ENCODE data around the gene AFF1.
A peak's percentile ranks its signal among the peaks of the same experiment; 100 is the strongest.
"Not testable (repeated sequence)": the region's sequence is repeated elsewhere in the genome, so short reads cannot be mapped to it uniquely, and the experiment has no call there.

Gene AFF1

DNA sequence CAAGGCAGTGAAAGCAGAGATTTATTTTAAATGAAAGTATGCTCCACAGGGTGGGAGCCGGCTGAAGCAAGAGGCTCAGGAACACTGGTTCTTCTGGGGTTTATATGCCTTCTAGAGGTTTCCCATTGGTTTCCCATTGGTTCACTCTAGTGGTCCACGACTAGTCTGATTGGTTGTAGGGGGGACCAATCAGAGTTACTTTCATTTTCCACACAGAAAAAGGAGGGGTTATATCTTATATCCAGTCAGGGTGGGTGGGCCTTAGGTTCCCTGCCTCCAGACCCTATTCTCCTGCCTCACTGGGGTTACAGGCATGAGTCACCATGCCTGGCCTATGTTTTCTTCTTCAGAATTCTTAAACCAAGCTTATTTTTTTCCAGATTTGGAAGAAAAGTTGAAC is 184.0 kb downstream of the AFF1 start:
- DNase-seq = no peak

DNA sequence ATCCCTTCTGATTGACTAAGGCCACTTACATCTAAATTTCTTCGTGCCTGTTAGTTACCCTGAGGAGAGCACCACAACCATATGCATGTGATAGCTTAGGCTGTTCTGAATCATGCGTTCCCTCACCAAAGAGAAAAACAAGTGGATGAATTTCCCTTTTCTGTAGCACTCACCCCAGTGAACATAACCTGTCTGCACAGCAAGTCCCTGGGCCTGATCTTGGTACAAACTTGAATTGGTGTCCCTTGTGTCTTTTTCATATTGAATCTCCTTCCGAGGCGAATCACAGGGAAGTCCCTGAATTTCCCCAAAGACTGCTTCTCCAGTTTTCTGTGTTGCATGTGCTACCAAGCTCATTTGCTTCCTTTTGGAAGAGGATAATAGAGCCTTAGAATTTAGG is 185.2 kb downstream of the AFF1 start:
- no peak for DNase-seq

DNA sequence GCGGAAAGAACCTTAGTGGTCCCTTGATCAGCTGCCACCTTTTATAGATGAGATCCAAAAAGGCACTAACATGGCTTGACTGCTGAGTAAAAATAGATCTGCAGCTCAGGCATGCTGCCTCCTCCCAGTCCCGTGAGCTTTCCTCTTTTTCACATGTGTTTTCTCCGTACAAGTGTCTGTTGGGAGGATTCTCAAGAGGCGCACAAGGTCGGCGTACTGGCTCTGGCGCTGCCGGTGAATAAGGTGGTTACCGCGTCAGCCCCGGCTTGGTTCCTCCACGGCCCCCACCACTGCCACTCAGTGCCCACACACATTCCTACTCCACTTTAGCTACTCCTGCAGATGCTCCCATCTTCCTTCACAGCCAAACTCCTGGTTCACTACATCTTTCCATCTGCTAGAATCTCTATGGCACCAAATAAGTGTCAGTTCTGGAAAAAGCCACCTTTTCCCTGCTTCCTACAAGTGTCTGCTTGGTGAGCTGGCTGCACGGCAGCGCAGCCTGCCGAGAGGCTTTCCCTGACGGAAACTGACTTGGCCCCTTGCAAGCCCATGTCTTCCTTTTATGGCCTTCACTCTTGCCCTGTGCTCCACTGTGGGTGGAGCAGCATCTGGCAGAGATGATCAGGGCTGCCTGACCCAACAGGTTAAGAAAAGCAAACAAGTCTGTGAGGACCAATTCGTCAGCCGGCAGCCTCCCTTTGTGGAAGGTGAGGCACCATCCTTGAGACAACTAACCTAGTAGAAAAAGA is 185.8 kb downstream of the AFF1 start:
- DNase-seq = no peak

DNA sequence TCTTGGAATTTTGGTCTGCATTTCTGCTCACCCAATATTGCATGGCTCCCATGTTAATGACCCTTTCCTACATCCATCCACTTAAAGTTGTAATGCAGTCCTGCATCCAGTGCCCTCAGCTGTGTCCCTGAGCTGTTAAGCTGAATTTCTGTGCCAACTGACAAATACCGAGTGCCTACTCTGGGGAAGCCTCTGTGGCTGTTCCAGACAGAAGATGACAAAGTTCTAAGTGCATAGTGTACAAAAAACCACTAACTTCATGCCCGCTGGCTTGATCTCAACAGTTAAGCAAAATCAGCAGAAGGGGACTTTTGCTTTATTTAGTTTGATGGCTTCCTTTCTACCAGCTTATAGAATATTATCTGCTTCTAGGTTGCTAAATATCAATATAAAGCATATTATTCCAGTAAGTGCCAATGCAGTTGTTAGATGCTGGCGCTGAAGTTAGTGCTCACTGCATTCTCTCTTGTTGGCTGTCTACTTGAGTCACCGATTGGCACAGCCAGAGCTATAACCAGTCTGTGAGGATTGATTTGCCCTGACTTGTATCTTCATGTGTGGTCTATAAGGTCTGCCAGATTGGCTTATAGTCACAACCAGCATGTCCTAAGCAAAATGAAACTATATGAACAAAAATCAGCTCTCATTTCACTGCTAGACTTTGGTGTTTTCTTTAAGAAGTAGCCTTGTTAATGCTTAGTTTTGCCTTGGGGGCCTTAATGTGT is 186.7 kb downstream of the AFF1 start:
- no peak for DNase-seq

DNA sequence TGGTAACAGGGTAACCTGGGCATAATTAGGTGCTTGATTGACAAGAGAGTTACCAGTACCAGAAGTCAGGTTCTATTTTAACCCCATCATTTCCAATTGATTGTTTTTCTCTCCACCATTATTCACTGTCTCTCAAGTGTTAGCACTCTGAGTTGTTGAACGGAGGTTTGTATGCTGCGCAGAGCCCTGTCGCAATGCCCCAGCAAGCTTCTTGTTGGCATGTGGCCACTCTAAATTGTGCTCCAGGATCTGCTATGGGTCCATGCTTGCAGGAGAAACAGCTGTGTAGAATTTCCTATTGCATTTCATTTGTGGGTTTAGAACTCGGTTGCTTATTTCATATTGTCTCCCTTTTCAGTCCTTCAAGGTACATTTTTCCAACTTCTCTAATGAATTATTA is 187.4 kb downstream of the AFF1 start:
- DNase-seq = no peak

DNA sequence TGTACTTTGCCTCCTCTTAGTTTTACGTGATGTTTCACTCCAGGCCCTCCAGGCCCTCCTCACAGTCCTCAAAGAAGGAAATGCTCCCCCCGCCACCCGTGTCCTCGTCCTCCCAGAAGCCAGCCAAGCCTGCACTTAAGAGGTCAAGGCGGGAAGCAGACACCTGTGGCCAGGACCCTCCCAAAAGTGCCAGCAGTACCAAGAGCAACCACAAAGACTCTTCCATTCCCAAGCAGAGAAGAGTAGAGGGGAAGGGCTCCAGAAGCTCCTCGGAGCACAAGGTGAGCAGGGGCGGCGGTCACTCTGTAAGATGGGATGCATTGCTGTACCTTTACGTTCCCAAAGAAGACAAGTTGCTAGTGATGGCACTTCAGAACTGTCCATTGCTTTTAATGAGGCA is 191.2 kb downstream of the AFF1 start:
- no peak for DNase-seq

DNA sequence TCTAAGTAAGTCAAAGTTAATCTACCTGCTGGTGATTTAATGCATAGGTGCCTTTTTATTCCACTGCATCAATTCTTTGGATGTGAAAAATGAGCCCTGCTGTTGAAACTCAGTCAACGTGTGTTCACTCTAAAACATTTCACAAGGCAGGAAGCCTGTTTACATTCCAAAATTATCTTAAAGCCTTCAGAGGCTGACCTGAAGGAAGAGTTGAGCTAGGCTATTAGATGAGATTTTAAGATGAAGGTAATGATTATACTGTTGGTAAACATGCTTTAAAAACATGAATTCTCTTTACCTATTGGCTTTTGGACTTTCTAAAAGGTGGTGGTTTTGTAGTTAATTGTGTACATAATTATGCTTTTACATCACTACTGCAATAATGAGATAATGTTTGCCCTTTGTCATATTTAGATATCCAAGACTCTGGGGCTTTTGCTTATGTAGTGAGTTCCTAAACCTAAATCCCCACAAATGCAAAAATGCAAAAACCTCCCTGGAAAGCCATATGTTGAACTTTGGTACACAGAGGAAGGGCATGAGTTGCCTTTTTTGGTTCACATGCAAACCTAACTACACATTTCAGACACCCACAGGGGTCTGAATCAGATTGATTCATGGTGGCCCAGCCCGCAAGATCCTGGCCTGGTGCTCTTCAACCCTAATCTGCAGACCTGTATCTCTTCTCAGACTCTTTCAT is 193.3 kb downstream of the AFF1 start:
- DNase-seq = no peak

DNA sequence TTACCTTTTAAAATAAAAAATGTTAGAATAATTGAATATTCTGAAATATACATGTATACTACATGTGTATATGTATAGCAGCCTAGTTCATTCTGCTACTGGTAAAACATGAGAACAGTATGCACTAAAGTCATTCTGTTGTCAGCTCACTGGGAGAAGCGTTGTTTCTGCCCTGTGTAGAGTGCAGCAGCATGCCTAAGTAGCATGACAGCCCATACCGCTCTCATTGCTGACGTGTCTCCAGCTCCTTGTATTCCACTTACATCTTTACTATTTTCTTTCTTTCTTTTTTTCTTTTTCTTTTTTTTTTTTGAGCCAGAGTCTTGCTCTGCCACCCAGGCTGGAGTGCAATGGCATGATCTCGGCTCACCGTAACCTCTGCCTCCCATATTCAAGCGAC is 194.9 kb downstream of the AFF1 start:
- DNase-seq = no peak

DNA sequence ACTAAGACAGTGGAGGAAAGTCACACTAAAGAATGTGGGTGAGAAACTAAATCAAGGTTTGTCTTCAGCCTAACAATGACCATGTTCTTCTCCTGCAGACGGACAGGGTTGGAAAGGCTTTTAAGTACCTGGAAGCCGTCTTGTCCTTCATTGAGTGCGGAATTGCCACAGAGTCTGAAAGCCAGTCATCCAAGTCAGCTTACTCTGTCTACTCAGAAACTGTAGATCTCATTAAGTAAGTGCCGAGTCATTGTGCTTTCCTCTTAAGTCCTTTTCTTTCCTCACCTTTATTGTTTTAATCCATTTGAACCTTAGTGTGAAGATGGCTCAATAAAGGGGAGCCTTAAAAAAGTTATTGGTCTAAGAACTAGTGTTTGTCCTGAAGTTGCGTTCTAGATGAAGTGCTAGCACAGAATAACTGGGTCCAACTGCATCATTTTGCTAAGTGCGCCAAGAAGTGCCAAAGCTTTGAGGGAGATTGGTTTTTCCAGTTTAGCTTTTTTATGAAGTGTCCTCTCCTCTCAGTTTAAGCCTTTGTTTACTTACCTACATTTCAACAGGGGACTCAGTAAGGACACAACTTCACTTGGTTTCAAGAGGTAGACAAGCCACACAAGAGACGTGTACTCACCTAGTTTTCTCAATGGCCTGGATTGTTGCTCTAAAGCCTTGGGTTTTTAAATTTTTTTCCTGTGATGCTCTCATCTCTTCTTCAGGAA is 196.3 kb downstream of the AFF1 start:
- DNase-seq = peak; percentile 79

DNA sequence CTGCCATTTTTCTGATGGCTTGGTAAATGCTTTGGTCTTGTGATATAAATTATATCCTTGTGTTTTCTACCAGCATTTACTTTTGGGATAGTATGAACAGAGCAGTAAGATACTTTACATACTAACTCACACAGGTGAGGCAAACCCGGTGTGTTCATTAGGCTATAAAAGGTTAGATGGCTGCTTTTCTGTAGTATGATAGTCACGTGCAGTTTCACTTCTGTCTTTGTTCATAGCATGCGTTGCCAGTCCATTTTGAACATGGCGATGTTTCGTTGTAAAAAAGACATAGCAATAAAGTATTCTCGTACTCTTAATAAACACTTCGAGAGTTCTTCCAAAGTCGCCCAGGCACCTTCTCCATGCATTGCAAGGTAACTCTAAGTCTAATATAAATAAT is 197.2 kb downstream of the AFF1 start:
- no peak for DNase-seq

DNA sequence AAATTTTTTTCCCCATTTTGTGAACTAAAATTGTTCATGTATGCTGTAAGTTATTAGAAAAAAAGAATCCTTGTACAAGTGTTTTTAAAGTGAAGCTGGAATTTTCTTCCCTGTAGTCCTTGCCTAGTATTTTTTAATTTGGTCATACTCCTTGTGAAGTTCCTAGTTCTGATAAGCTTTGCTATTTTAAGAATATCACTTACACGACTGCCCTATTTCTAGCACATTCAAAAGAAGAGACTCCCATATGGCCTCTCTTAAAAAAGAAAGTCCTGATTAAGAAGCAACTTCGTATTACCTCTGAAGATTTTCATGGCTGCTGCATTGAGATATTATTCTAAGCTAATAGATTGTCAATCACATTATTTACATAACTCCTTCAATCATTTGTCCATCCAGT is 198.4 kb downstream of the AFF1 start:
- DNase-seq = no peak

DNA sequence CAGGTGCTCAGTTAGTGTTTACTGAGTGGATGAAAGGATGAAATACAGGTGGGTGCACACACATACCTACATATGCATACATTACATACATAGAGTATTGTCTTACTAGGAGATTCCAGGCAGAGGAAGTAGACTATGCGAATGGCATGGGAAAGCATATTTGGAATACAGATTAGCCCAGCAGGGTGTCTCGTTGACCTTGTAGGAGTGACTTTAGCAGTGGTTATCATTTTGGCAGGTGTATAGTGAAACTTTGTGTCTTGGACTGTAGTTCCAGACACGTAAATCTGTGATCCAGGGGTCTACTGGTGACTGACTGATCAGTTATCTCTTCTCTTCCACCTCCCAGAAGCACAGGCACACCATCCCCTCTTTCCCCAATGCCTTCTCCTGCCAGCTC is 199.3 kb downstream of the AFF1 start:
- DNase-seq = no peak

DNA sequence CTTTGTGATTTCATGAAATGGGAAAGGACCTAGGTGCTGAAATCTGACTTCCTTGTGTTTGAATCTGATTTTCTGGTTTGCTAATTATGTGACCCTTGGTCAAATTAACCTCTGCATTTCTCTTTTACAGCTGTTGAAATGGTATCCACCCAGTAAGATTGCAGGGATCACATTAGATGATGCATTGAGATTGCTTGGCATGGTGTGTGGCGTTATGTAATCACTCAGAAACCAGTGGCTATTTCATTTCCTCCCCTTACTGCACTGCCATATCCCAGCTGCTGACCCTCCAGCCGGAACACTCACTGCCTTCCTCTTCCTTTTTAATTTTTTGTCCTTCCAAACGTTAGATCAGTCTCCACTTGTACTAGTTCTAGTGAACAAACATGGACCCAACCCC is 206.6 kb downstream of the AFF1 start:
- no peak for DNase-seq

DNA sequence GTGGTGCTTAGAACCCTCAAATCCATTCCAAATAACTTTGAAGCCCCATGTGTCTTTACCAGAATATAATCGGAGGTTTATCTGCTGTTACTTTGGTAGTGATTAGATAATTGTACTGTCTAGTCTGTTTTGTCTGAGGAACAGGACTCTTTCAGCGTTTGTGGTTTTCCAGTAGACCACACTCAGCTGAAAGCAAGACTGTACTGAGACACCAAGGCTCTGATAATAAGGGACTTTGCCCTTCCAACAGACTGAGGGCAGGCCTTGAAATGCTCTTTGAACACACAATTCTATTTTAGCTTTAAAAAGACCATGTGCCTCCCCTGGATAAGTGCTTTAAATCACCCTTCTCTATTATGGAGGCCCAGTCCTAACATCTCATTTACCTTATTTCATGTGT is 209.5 kb downstream of the AFF1 start:
- no peak for DNase-seq

DNA sequence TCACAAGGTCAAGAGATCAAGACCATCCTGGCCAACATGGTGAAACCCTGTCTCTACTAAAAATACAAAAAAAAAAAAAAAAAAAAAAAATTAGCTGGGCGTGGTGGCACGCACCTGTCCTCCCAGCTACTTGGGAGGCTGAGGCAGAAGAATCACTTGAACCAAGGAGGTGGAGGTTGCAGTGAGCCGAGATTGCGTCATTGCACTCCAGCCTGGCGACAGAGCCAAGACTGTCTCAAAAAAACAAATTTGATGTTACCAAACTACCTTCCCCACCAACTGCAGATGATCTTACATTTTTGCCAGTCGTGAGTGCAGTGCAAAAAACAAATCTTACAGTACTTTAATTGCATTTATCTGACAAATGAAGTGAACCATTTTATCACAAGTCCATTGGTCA is 211.1 kb downstream of the AFF1 start:
- not testable (repeated sequence) for DNase-seq

DNA sequence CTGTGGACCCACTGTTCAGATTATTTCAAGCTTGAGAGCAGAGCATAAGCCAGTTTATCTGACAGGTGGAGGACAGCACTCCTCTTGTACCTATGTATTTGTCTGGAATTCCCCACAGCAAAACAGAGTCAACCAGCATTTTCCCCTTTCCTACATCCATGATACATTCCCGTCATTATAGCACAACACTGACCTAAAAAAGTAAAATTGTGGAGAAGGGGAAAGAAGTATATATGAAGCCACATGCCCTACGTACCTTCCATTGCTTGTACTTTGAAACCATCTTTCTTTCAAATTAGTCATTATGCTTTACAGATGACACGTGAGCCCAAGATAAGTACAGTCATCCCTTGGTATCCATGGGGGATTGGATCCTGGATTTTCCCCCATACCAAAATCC is 212.3 kb downstream of the AFF1 start:
- no peak for DNase-seq

DNA sequence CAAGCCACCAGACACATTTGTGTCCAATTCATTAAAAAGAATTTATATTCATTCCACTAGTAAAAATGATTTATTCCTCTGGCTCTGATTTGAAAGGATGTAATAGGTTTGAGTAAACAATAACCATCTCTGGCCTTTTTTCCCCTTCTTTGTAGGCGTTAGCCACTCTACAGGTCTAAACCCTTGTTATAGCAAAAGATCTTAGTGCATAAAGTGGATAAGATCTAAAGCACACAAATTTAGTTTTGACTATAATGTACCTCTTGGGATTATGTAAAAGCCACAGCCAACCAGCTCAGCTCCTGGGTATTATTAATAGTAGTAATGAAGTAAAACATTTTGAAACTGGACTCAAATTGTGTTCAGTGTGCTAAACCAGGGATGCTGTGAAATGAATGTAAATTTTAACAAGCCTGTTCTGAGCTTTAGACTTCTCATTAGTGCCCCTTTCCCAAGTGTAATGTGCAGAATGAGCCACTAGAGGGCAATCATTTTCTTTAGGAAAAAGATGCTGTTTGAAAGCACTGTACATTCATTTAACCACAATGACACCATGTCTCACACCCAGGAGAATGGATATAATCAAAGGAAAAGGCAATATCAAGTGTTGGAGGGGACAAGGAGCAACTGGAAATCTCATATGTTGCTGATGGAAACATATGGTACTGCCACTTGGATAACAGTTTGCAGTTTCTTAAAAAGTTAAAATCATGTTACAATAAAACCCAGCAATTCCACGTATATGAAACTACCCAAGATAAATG is 215.9 kb downstream of the AFF1 start:
- peak; percentile 25 for DNase-seq

DNA sequence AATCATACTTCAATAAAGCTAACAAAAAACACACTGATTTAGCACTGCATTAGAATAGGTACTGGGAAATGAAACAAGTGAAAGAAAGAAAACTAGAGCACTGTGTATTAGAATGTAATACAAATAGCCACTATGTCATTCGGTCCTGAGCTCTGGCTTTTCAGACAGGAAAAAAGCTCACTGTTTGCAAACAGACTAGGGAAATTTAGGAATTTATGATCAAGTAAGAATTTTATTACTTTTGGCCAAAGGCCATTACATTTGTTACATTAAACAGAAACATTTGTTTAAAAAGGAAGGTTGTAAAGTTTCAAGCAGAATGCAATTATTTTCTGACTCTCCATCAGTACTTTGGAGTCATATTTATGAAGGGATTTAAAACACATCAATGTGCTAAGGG is 216.9 kb downstream of the AFF1 start:
- DNase-seq = no peak

DNA sequence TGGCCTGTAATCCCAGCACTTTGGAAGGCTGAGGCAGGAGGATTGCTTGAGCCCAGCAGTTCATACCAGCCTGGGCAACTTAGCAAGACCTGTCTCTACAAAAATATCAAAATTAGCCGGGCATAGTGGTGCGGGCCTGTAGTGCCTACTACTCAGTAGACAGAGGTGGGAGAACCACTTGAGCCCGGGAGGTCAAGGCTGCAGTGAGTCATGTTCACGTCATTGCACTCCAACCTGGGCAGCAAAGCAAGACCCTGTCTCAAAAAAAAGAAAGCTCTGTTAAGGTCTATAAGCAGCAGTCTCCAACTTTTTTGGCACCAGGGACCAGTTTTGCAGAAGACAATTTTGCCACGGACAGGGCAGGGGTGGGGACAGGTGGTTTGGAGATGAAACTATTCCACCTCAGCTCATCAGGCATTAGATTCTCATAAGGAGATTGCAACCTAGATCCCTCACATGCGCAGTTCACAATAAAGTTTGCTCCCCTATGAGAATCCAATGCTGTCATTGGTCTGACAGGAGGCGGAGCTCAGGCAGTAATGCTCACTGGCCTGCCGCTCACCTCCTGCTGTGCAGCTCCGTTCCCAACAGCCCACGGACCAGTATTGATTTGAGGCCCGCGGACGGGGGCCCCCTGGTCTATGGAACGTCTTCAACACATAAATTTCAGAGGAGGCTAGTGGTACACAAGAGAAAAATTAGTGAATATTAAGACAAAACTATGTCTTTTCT is 217.7 kb downstream of the AFF1 start:
- no peak for DNase-seq

DNA sequence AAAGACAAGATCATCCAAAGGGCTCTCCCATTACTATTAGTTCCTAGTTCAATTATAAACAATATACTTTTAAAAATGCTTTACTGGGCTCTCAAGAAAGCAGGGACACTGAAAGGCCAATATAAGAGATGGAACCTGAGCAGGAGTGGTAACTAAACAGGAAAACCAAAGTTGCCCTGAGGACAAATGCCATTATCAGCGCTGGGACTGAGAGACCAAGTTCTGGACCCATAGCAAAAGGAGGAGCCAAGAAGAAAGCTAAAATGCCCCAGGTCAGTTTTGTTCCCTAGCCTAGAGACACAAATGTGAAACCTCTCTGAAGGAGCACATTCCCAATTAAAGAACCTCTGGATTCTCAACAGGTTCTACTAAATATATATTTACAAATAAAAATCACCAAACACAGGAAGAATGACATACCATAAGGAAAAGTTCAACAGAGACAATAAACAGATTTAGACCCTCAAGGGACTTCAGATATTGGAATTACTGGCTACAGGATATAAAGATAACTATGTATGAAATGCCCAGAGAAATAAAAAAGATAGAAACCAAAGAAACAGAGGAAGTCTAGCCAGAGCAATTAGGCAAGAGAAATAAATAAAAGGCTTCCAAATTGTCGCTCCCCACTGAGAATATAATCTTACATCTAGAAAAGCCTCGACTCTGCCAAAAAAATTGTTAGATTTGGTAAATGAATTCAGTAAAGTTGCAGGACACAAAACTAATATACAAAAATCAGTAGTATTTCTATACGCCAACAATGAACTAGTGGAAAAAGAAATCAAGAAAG is 218.5 kb downstream of the AFF1 start:
- DNase-seq = no peak

DNA sequence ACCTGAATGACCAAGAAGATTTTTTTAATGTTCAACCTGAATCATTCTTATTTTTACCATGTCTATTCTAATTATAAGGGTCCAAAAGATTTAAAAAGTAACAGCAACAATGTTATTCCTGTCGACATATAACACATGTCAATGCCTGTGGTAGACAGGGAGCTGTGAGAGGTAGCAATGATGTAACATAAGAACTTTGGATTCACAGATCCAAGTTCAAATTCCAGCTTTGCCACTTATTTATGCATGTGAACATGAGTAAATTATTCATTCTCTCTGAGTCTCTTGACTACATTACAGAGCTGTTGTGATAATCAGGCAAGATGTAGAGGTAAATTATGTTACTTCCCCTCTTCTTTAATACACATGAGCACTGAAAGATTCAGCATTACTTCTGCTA is 231.1 kb downstream of the AFF1 start:
- no peak for DNase-seq
